GM18858 (cell line): Measurements from ENCODE around the gene KCNG2.
"Not testable (repeated sequence)": the region's sequence is repeated elsewhere in the genome, so short reads cannot be mapped to it uniquely, and the experiment has no call there.

Experiments
- ATAC-seq: cut with Tn5 transposase; IDR thresholded peaks from one replicate; pipeline ENCODE4 v1.9.1; 2021; ENCODE audit not compliant: unreplicated experiment

Gene KCNG2

GRCh38 chr18:79797518-79798345, at the start of gene KCNG2:
Gene KCNG2, plus strand, starts transcription at chr18:79797938. Its CDS starts 65,730 bp downstream, at chr18:79863668.
- ATAC-seq, result no peak

GRCh38 chr18:79748321-79749180, 49.2 kb upstream of the KCNG2 start:
- no peak for ATAC-seq

- no peak for ATAC-seq
These were observed 48.2 kb upstream of the KCNG2 start for GRCh38 chr18:79749251-79750191.

GRCh38 chr18:79750980-79751571, 46.7 kb upstream of the KCNG2 start:
- no peak for ATAC-seq

GRCh38 chr18:79751918-79752578, 45.7 kb upstream of the KCNG2 start:
- ATAC-seq, result not testable (repeated sequence)

- ATAC-seq, result not testable (repeated sequence)
These were observed 44.8 kb upstream of the KCNG2 start for GRCh38 chr18:79752946-79753345.

- no peak for ATAC-seq
These were observed 44.3 kb upstream of the KCNG2 start for GRCh38 chr18:79753391-79753851.

- no peak for ATAC-seq
These were observed 43.5 kb upstream of the KCNG2 start for GRCh38 chr18:79754022-79754761.

GRCh38 chr18:79754831-79755351, 42.8 kb upstream of the KCNG2 start:
- ATAC-seq, result no peak

- ATAC-seq, result no peak
These were observed 42.1 kb upstream of the KCNG2 start for GRCh38 chr18:79755496-79756142.

GRCh38 chr18:79756143-79756500, 41.6 kb upstream of the KCNG2 start:
- no peak for ATAC-seq

- no peak for ATAC-seq
These were observed 40.9 kb upstream of the KCNG2 start for GRCh38 chr18:79756826-79757225.

- ATAC-seq, result no peak
These were observed 37.4 kb upstream of the KCNG2 start for GRCh38 chr18:79760348-79760747.

GRCh38 chr18:79760881-79761280, 36.9 kb upstream of the KCNG2 start:
- no peak for ATAC-seq

- no peak for ATAC-seq
These were observed 34.3 kb upstream of the KCNG2 start for GRCh38 chr18:79763407-79763806.

- no peak for ATAC-seq
These were observed 33.6 kb upstream of the KCNG2 start for GRCh38 chr18:79764131-79764530.

GRCh38 chr18:79765491-79766245, 32.1 kb upstream of the KCNG2 start:
- ATAC-seq, result no peak

GRCh38 chr18:79766308-79766707, 31.4 kb upstream of the KCNG2 start:
- ATAC-seq, result no peak
